Mesothelial cell of epicardium (in vitro differentiated cells): ENCODE measurements around the gene CYB5R2. TPM values are rescaled to one million over a fixed set of nuclear protein-coding genes. Genes with fewer than 3 reads are reported as not detected.
A peak's percentile ranks its signal among the peaks of the same experiment; 100 is the strongest.

ENCODE experiments used
- DNase-seq, 2 experiments: peaks; one replicate each; pipeline ENCODE4 v3.0.0; 2021; ENCODE audit warnings: low spot score in 2 of 2; ENCODE audit not compliant: unreplicated experiment in 2 of 2
- H3K27ac Mint-ChIP-seq: 2 replicates; pipeline ENCODE4 v1.8.0; 2021; ENCODE audit warnings: mixed read lengths
- H3K27me3 Mint-ChIP-seq: 2 replicates; pipeline ENCODE4 v1.8.0; 2021; ENCODE audit warnings: low read depth, mixed read lengths
- H3K36me3 Mint-ChIP-seq: 2 replicates; pipeline ENCODE4 v1.8.0; 2021; ENCODE audit warnings: mixed read lengths
- H3K4me1 Mint-ChIP-seq: 2 replicates; pipeline ENCODE4 v1.8.0; 2021; ENCODE audit warnings: mixed read lengths
- H3K4me3 Mint-ChIP-seq: 2 replicates; pipeline ENCODE4 v1.8.0; 2021; ENCODE audit warnings: mild to moderate bottlenecking, moderate library complexity, mixed read lengths
- H3K9me3 Mint-ChIP-seq: 2 replicates; pipeline ENCODE4 v1.8.0; 2021; ENCODE audit warnings: mixed read lengths
- CTCF ChIP-seq: fragments of 200-600 bp; sonication (generic); IDR thresholded peaks from one replicate; pipeline ENCODE4 v1.5.0; 2021; ENCODE audit warnings: antibody characterized with exemption; ENCODE audit not compliant: unreplicated experiment
- total RNA-seq: library from RNA; stranded (reverse); gene quantifications from 3 replicates; pipeline ENCODE4 v1.2.1, GENCODE V29; 2021

CYB5R2 gene
- total RNA-seq, 1 donor from 2014 or later, result 74.4 TPM

GRCh38 chr11:7677071-7677470 is 3.8 kb upstream of the CYB5R2 start:
- Mint-ChIP-seq H3K27ac (peak overlapping the region; percentile 83), H3K4me3 (no peak overlapping the region), H3K36me3 (no peaks in the 10 kb centered on the region), H3K9me3 (peaks cover 3% of the 10 kb centered on the region), H3K27me3 (no peaks in the 10 kb centered on the region), H3K4me1 (peaks cover 62% of the 10 kb centered on the region)
- no peak for TF ChIP-seq CTCF
- no peak for DNase-seq

- peak overlapping the region; percentile 56 for H3K27ac Mint-ChIP-seq
- H3K4me1 Mint-ChIP-seq, result peaks cover 77% of the 10 kb centered on the region
- no peaks in the 10 kb centered on the region for H3K27me3 Mint-ChIP-seq
- H3K36me3 Mint-ChIP-seq, result no peaks in the 10 kb centered on the region
- H3K4me3 Mint-ChIP-seq, result peak overlapping the region; percentile 43
- no peak for TF ChIP-seq CTCF
- no peaks in the 10 kb centered on the region for H3K9me3 Mint-ChIP-seq
- DNase-seq, result no peak
These were observed 2.3 kb upstream of the CYB5R2 start for GRCh38 chr11:7675631-7676030.

GRCh38 chr11:7673724-7674434 is 579 bp upstream of the CYB5R2 start:
- H3K4me3 Mint-ChIP-seq, result peak overlapping the region; percentile 84
- H3K36me3 Mint-ChIP-seq, result peaks cover 4% of the 10 kb centered on the region
- peak overlapping the region; percentile 91 for H3K27ac Mint-ChIP-seq
- H3K27me3 Mint-ChIP-seq, result no peaks in the 10 kb centered on the region
- H3K9me3 Mint-ChIP-seq, result no peaks in the 10 kb centered on the region
- H3K4me1 Mint-ChIP-seq, result peaks cover 79% of the 10 kb centered on the region
- TF ChIP-seq CTCF, result no peak
- peak in 1 of 2 experiments; percentile 65 for DNase-seq

GRCh38 chr11:7672276-7672959 is 882 bp downstream of the CYB5R2 start:
- H3K4me3 Mint-ChIP-seq, result peak overlapping the region; percentile 64

More at GRCh38 chr11:7672276-7672959, 882 bp downstream of the CYB5R2 start:
- no peak for TF ChIP-seq CTCF
- no peaks in the 10 kb centered on the region for H3K27me3 Mint-ChIP-seq
- no peak for DNase-seq
- H3K9me3 Mint-ChIP-seq, result no peaks in the 10 kb centered on the region
- H3K36me3 Mint-ChIP-seq, result peaks cover 16% of the 10 kb centered on the region
- H3K27ac Mint-ChIP-seq, result peak overlapping the region; percentile 90
- H3K4me1 Mint-ChIP-seq, result peaks cover 69% of the 10 kb centered on the region
